NCI-H1436 (cell line): ENCODE results near the gene NOP56.
"Not testable (repeated sequence)": the region's sequence is repeated elsewhere in the genome, so short reads cannot be mapped to it uniquely, and the experiment has no call there.

Source experiments
- DNase-seq: peaks from one replicate; lab custom pipeline; 2025; lab: John Stamatoyannopoulos, UW

Gene NOP56

GRCh38 chr20:2640899-2641298 is 11.5 kb upstream of the NOP56 start:
- DNase-seq, result no peak

GRCh38 chr20:2643708-2644107 is 8.7 kb upstream of the NOP56 start:
- DNase-seq, result no peak

GRCh38 chr20:2652724-2653555 is 508 bp downstream of the NOP56 start:
- DNase-seq, result peak; percentile 10

DNA sequence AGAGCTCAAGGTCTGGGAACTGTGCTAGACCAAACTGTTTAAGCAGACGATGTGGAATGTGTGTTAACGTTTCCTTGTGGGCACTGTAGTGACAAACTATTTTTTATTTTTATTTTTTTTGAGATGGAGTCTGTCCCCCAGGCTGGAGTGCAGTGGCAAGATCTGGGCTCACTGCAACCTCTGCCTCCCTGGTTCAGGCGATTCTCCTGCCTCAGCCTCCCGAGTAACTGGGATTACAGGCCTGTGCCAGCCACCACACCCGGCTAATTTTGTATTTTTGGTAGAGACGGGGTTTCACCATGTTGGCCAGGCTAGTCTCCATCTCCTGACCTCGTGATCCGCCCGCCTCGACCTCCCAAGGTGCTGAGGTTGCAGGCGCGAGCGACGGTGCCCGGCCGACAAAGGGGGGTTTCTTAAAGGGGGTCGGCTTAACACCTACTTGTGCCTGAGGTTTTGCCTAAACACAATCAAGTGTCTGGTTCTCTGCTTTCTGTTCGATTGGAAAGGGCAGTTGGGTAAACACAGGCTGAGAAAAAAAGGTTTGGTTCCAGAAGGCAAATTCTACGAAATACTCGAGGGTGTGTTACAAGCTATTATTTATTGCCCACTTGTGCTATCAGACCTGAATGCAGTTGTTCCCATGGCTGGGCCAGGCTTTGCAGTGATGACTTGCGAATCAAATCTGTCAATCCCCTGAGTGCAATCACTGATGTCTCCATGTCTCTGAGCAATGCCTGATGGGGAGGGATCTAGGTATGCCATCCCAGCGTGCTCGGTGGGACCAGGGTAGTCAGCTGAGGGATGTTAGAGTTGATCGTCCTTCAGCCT is 1.3 kb downstream of the NOP56 start:
- DNase-seq, result no peak

- no peak for DNase-seq
Measured at GRCh38 chr20:2654384-2654822, 2.0 kb downstream of the NOP56 start.

DNA sequence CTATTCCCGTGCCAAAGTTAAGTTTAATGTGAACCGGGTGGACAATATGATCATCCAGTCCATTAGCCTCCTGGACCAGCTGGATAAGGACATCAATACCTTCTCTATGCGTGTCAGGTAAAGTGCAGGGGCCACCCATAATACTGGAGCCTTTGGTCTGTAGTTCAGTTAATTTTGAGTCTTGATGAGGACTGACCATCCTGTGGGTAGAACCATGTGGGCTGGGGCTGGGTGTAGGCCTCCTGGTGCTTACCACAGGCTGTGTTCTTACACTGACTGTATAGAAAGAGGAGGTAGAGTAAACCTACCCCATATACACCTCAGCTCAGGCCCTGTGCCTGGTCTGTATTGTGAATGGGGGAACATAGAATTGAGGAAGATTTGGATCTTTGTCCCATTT is 2.4 kb downstream of the NOP56 start:
- no peak for DNase-seq

- no peak for DNase-seq
Measured at GRCh38 chr20:2655331-2656116, 3.1 kb downstream of the NOP56 start.

DNA sequence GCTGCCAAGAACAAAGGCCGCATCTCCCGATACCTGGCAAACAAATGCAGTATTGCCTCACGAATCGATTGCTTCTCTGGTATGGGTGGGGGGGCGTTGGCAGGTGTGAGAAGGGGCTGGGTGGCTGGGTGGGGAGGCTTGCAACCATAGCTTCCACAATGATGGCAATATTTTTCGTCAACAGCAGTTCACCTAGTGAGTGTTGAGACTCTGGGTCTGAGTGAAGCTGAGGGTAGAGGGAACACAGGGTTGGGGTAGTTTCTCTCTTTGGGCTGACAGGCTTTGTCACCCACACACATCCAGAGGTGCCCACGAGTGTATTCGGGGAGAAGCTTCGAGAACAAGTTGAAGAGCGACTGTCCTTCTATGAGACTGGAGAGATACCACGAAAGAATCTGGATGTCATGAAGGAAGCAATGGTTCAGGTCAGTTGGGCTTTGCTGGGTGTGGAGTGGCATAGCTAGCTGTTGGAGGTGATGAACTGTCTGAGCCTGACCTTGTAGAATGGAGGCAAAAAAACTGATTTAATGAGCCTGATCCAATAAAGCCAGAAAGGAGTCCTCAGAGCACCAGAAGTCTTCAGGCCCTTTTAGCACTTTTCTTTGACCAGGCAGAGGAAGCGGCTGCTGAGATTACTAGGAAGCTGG is 4.2 kb downstream of the NOP56 start:
- no peak for DNase-seq

- DNase-seq, result no peak
Measured at GRCh38 chr20:2657241-2657640, 4.8 kb downstream of the NOP56 start.

DNA sequence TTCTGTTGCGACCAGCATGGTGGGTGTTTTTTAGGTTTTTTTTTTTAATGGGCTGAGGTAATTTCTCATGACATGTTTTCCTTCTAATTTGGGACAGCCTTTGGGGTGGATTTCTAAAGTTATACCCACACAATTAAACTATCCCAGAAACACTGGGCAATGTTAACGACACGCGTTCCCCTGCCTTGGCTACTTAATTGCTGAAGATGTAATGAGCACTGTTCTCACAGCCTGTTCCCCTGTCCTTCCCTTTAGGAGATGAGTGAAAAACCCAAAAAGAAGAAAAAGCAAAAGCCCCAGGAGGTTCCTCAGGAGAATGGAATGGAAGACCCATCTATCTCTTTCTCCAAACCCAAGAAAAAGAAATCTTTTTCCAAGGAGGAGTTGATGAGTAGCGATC is 5.2 kb downstream of the NOP56 start:
- DNase-seq, result no peak

DNA sequence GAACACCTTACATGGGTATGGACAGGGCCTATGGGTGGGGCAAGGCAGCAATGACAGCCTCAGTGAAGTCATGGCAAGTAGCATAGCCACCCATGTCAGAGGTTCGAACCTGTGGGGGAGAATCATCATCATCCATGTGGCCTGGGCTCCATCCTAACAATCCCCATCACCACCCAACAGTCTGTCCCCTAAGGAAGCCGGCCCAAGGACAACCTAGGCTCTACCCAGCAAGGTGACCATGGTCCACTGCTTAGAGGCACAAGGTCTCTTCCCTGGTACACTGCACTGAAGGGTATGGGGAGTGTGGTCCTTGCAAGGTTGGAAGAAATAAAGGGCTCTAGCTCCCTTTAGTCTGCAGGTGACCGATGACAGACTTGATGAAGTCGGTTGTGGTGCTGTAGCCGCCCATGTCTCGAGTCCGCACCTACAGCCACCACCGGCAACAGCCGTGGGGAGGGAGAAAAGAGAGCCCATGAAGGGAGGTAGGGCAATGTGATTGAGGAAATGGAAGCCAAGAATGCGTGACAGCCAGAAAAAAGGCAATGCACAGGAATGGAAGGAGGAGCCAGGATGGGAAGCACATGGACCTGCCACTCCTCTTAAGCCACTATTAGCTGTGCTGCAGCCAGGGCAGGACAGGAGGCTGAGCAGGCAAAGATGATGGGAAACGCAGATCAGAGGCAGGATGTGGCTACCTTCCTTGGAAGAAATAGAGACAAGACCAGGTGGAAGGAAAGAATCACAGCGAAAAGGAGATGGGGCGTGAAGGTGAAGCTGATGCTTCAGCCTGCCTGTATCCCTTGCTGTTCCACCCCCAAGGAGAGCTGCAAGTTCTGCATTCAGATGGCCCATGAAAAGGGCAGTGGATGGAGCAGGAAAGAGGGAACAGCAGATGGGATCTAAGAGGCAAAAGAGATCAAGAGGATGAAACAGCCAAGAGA is 6.3 kb downstream of the NOP56 start:
- DNase-seq, result no peak

- no peak for DNase-seq
Measured at GRCh38 chr20:2659547-2659946, 7.1 kb downstream of the NOP56 start.

DNA sequence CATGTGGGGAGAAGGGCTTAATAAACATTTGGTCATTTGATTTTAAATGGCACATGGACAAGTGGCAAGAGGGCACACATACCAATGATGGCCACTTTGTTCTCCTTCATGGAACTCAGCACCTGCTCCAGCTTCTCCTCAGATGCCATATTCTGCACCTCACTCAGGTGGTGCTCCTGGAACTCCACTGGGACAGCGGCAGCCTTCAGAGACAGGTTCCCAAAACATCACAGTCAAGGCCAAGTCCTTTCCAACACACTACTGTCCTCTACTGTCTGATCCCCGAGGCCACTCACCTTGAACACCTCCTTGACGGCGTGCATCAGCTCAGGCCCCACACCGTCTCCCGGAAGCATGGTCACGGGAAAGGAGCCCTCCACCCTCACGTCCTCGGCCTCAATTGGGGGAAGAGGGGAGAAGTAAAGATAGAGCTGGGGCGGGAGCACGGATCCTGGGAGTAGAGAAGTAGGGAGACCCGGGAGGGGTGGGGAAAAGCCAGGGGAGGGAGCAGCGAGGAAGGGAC is 11.0 kb downstream of the NOP56 start:
- no peak for DNase-seq

GRCh38 chr20:2663887-2664719 is 11.7 kb downstream of the NOP56 start, which contains the start of gene IDH3B:
TSS of gene IDH3B (minus strand) at chr20:2664216. CDS start at chr20:2664188, 28 bp downstream.
- DNase-seq, result peak; percentile 68

DNA sequence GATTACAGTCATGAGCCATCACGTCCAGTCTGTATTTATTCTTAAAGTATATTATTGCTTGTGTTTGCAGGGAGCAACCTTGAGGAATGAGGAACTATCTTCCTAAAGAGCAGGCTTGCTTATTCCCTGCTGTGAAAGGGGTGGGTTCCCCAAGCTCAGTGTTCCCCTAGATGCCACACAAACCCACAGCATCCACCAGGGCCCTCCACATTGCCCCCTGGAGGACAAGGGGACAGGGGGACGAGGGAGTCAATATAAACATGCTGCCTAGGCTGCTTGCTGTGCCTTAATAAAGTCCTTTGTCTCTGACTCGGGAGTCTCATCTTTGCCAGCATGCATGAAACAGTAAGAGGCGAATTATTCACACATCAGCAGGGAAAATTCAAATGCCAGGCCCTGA is 19.5 kb downstream of the NOP56 start:
- DNase-seq, result no peak

GRCh38 chr20:2672446-2672845 is 20.0 kb downstream of the NOP56 start:
- no peak for DNase-seq

GRCh38 chr20:2673453-2673852 is 21.0 kb downstream of the NOP56 start:
- no peak for DNase-seq

DNA sequence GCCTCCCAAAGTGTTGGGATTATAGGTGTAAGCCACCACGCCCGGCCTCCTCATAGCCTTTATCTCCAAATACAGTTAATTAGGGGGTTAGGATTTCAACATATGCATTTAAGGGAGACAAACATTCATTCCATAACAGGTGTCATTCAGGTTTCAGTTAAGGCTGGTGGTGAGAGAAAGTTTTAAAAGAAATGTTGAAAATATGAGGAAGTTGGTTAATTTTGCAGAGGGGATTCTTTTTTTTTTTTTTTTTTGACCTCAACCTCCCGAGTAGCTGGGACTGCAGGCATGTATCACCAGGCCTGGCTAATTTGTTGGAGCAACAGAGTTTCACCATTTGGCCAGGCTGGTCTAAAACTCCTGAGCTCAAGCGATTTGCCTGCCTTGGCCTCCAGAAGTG is 27.6 kb downstream of the NOP56 start:
- DNase-seq, result no peak

GRCh38 chr20:2682040-2682439 is 29.6 kb downstream of the NOP56 start:
- DNase-seq, result not testable (repeated sequence)
